IMR-90 (cell line): ENCODE data around the gene USP33. TPM values are rescaled to one million over a fixed set of nuclear protein-coding genes. Genes with fewer than 3 reads are reported as not detected.
"Not testable (repeated sequence)": the region's sequence is repeated elsewhere in the genome, so short reads cannot be mapped to it uniquely, and the experiment has no call there.

Experiments
- ATAC-seq: fragments of 200-7000 bp; cut with Tn5 transposase; 2 replicates; pipeline ENCODE4 v1.9.1; 2020; ENCODE audit warnings: low read depth, mild to moderate bottlenecking, moderate library complexity
- BruUV-seq: library from RNA; stranded (reverse); fragments of 400-500 nt; replicated peaks from 2 replicates; lab custom pipeline; 2021; lab: Mats Ljungman, UMichigan
- CTCF ChIA-PET: fragments of 300-600 bp; formaldehyde crosslinking; extraction: SDS; loops from one replicate; lab custom pipeline; 2021; ENCODE audit warnings: antibody characterized with exemption; lab: Yijun Ruan, JAX
- POLR2A ChIA-PET: fragments of 300-600 bp; sonication (Branson Sonifier 250); formaldehyde crosslinking; loops from one replicate; lab custom pipeline; 2022; ENCODE audit warnings: antibody characterized with exemption; ENCODE audit not compliant: unreplicated experiment; lab: Charles Lee
- DNase-seq: peaks from one replicate; pipeline ENCODE4 v3.0.0; 2013
- H2AFZ ChIP-seq: replicated peaks from 2 replicates; pipeline ENCODE3; 2013; ENCODE audit warnings: low read length, mild to moderate bottlenecking; ENCODE audit not compliant: poor library complexity
- H2AK5ac ChIP-seq: 2 replicates; pipeline ENCODE4 v1.6.1; 2013; ENCODE audit warnings: low read depth, low read length, inconsistent platforms
- H2AK9ac ChIP-seq: replicated peaks from 2 replicates; pipeline ENCODE3; 2013; ENCODE audit warnings: mild to moderate bottlenecking, low read depth, low read length, moderate library complexity; ENCODE audit not compliant: poor library complexity
- H2BK120ac ChIP-seq: 2 replicates; pipeline ENCODE4 v1.6.1; 2013; ENCODE audit warnings: low read depth, low read length, inconsistent platforms
- H2BK15ac ChIP-seq: 3 replicates; pipeline ENCODE4 v1.6.1; 2013; ENCODE audit warnings: low read depth, low read length, inconsistent platforms
- H2BK20ac ChIP-seq: 2 replicates; pipeline ENCODE4 v1.6.1; 2013; ENCODE audit warnings: low read depth, mild to moderate bottlenecking, inconsistent platforms, low read length, moderate library complexity
- H2BK5ac ChIP-seq: 2 replicates; pipeline ENCODE4 v1.6.1; 2013; ENCODE audit warnings: mild to moderate bottlenecking, low read depth, low read length, inconsistent platforms; ENCODE audit not compliant: poor library complexity, severe bottlenecking
- H3K14ac ChIP-seq: replicated peaks from 2 replicates; pipeline ENCODE4 v1.6.1; 2013; ENCODE audit warnings: low read depth, low read length, inconsistent platforms
- H3K18ac ChIP-seq: 2 replicates; pipeline ENCODE4 v1.6.1; 2013; ENCODE audit warnings: low read depth, low read length, control low read depth
- H3K23ac ChIP-seq: 2 replicates; pipeline ENCODE4 v1.6.1; 2013; ENCODE audit warnings: low read depth, low read length, inconsistent platforms
- H3K27ac ChIP-seq: 2 replicates; pipeline ENCODE4 v1.5.1; 2013; ENCODE audit warnings: mild to moderate bottlenecking, control low read depth, low read length; ENCODE audit not compliant: insufficient read depth
- H3K27me3 ChIP-seq: 2 replicates; pipeline ENCODE4 v1.6.1; 2013; ENCODE audit warnings: low read length; ENCODE audit not compliant: control insufficient read depth, insufficient read depth
- H3K36me3 ChIP-seq: 2 replicates; pipeline ENCODE4 v1.6.1; 2013; ENCODE audit warnings: low read length, mixed read lengths; ENCODE audit not compliant: control insufficient read depth, insufficient read depth
- H3K4ac ChIP-seq: 2 replicates; pipeline ENCODE4 v1.6.1; 2013; ENCODE audit warnings: low read depth, low read length, inconsistent platforms
- H3K4me1 ChIP-seq: 2 replicates; pipeline ENCODE4 v1.6.1; 2013; ENCODE audit warnings: low read length, mixed read lengths; ENCODE audit not compliant: control insufficient read depth, insufficient read depth
- H3K4me2 ChIP-seq: 2 replicates; pipeline ENCODE4 v1.6.1; 2013; ENCODE audit warnings: low read depth, mild to moderate bottlenecking, control low read depth, low read length, moderate library complexity
- H3K4me3 ChIP-seq: 2 replicates; pipeline ENCODE4 v1.5.1; 2013; ENCODE audit warnings: low read depth, mild to moderate bottlenecking, control low read depth, low read length, moderate library complexity; ENCODE audit not compliant: insufficient read depth
- H3K56ac ChIP-seq: 2 replicates; pipeline ENCODE4 v1.6.1; 2013; ENCODE audit warnings: low read length, inconsistent platforms; ENCODE audit not compliant: insufficient read depth; ENCODE audit errors: extremely low read depth
- H3K79me1 ChIP-seq, 2 experiments: 2 replicates each; pipeline ENCODE4 v1.6.1; 2013; ENCODE audit warnings: low read length in 2 of 2, inconsistent platforms in 1 of 2, low read depth in 1 of 2
- H3K9ac ChIP-seq: 2 replicates; pipeline ENCODE4 v1.6.1; 2013; ENCODE audit warnings: low read depth, low read length, control low read depth
- H3K9me1 ChIP-seq: 2 replicates; pipeline ENCODE4 v1.6.1; 2013; ENCODE audit warnings: low read length, inconsistent platforms; ENCODE audit not compliant: insufficient read depth
- H3K9me3 ChIP-seq: 2 replicates; pipeline ENCODE4 v1.6.1; 2013; ENCODE audit warnings: low read length; ENCODE audit not compliant: control insufficient read depth, insufficient read depth
- H4K20me1 ChIP-seq: 2 replicates; pipeline ENCODE4 v1.6.1; 2013; ENCODE audit warnings: low read length, inconsistent platforms; ENCODE audit not compliant: insufficient read depth
- H4K5ac ChIP-seq: 2 replicates; pipeline ENCODE4 v1.6.1; 2013; ENCODE audit warnings: mild to moderate bottlenecking, low read depth, low read length, control low read depth
- H4K8ac ChIP-seq, 2 experiments: 2 replicates each; pipeline ENCODE4 v1.6.1; 2013; ENCODE audit warnings: low read depth in 2 of 2, low read length in 2 of 2, control low read depth in 1 of 2, inconsistent platforms in 1 of 2
- H4K91ac ChIP-seq: 2 replicates; pipeline ENCODE4 v1.6.1; 2013; ENCODE audit warnings: low read depth, low read length, inconsistent platforms; ENCODE audit not compliant: insufficient read depth
- CHD1 ChIP-seq: IDR thresholded peaks from 2 replicates; pipeline ENCODE4 v1.6.1; 2012; ENCODE audit warnings: low read depth, low read length, improper control_type of control experiment
- WGBS, 2 experiments: methylation state at CpG; one replicate each; pipeline versions ENCODE4 v1.1.5 to v1.1.7; 2013; ENCODE audit warnings: missing lambda C conversion rate in 2 of 2; ENCODE audit not compliant: insufficient read length in 1 of 2; ENCODE audit errors: extremely low coverage in 2 of 2; 5-methylcytosine and 5-hydroxymethylcytosine counted together
- dilution Hi-C: fragments of 300-500 bp; cut with HindIII; formaldehyde crosslinking; loops from one replicate; pipeline ENCODE4 v1.14.3; 2018; ENCODE audit warnings: low sequenced_read_pairs; ENCODE audit not compliant: unreplicated experiment
- in situ Hi-C: fragments of 300-500 bp; cut with MboI; formaldehyde crosslinking; loops from 3 replicates; pipeline ENCODE4 v1.14.3; 2019; ENCODE audit warnings: low sequenced_read_pairs, inconsistent platforms, mixed read lengths
- intact Hi-C: fragments of 100-400 bp; cut with micrococcal nuclease; formaldehyde crosslinking; loops from 2 replicates; pipeline ENCODE4 v1.10.0; 2022
- polyA plus RNA-seq, 3 experiments: library from polyadenylated mRNA; depleted of rRNA; stranded (reverse); fragments of >200 nt; gene quantifications; 2 replicates each; pipeline ENCODE4 v1.2.3, GENCODE V29; 2012; ENCODE audit warnings: low replicate concordance in 1 of 3
- total RNA-seq: library from RNA; depleted of rRNA; stranded (reverse); fragments of >200 nt; gene quantifications from 2 replicates; pipeline ENCODE4 v1.2.3, GENCODE V29; 2012
- TF ChIP-seq, protein P1 (sequence below): fragments of 150-350 bp; IDR thresholded peaks from 2 replicates; pipeline ENCODE4 v1.6.1; 2017; ENCODE audit warnings: mild to moderate bottlenecking, antibody characterized with exemption, low read length, low read depth

Gene USP33
- total and polyA plus RNA-seq, 2 of the 4 experiments (the other 2 are of a cell fraction), result 33.7 to 64.5 TPM

DNA sequence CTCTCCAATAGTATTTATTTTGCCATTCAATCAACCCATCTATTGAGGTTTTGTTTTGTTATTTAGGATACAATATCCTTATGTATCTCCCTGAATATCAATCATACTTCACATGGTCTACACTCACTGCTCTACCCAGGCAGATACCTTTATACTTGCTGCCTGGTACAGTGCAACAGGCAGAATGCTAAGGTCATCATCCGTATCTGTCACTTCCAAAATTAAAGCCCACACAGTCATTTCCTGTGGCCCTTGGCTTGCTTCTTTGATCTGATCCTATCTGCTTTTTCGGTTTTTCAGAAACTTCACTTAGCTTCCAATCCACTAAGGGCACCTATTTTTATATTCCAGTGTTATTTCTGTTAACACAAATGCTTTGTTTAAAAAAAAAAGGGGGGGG lies 54.9 kb downstream of the USP33 start:
- H3K4me1 ChIP-seq, result no peaks in the 10 kb centered on the region

DNA sequence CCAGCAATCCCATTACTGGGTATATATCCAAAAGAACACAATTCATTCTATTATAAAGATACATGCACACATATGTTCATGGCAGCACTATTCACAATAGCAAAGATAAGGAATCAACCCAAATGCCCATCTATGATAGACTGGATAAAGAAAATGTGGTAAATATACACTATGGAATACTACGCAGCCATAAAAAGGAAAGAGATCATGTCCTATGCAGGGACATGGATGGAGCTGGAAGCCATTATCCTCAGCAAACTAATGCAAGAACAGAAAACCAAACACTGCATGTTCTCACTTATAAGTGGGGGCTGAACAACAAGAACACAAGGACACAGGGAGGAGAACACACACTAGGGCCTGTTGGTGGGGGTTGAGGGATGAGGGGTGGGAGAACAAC lies 60.0 kb downstream of the USP33 start:
- H3K56ac ChIP-seq, H2AK9ac ChIP-seq, ATAC-seq, H3K27ac ChIP-seq, H4K91ac ChIP-seq, H3K9me1 ChIP-seq, H3K4me3 ChIP-seq, H3K9ac ChIP-seq, H4K8ac ChIP-seq, H2BK20ac ChIP-seq, H2BK15ac ChIP-seq, POLR2A ChIA-PET, H3K27me3 ChIP-seq, H3K18ac ChIP-seq, DNase-seq, H3K79me1 ChIP-seq, H2BK120ac ChIP-seq, H3K4me1 ChIP-seq, dilution Hi-C loops, BruUV-seq, H3K23ac ChIP-seq, H4K20me1 ChIP-seq, in situ Hi-C loops, H2AFZ ChIP-seq, H3K4me2 ChIP-seq, H3K9me3 ChIP-seq, H4K5ac ChIP-seq, H3K14ac ChIP-seq, H3K4ac ChIP-seq, H2AK5ac ChIP-seq, intact Hi-C loops, H2BK5ac ChIP-seq: not testable (repeated sequence)
- WGBS, 2 experiments, result no CpG with 5 or more reads among the region's 1 CpG
- CTCF ChIA-PET, result interaction anchor here (0.5 kb wide), 1 partner anchor 922 kb away, joined by 3 read pairs; no protein-coding TSS in a partner anchor
- peaks cover 18% of the 10 kb centered on the region for H3K36me3 ChIP-seq

More for the DNA sequence above, 54.9 kb downstream of the USP33 start:
- Histone ChIP-seq H4K20me1 (no peaks in the 10 kb centered on the region), H3K4me2 (no peak overlapping the region), H3K14ac (no peak overlapping the region), H3K23ac (no peak overlapping the region), H3K56ac (no peak overlapping the region), H2BK20ac (no peak overlapping the region), H2BK120ac (no peak overlapping the region), H2BK5ac (no peak overlapping the region), H2AK9ac (no peak overlapping the region), H4K91ac (no peak overlapping the region), H3K79me1 (no peaks in the 10 kb centered on the region; a peak in 2 of 4 replicates), H3K27ac (no peak overlapping the region), H3K9ac (no peak overlapping the region), H4K8ac (no peak overlapping the region), H3K18ac (no peak overlapping the region), H2BK15ac (no peak overlapping the region), H4K5ac (no peak overlapping the region), H3K9me3 (no peaks in the 10 kb centered on the region), H3K27me3 (no peaks in the 10 kb centered on the region), H3K9me1 (no peaks in the 10 kb centered on the region; the same call in none of the 2 replicates), H3K36me3 (peaks cover 20% of the 10 kb centered on the region), H3K4ac (no peak overlapping the region), H2AFZ (no peak overlapping the region), H3K4me3 (no peak overlapping the region), H2AK5ac (no peak overlapping the region)
- TF ChIP-seq CHD1, result no peak
- TF ChIP-seq, protein P1, sequence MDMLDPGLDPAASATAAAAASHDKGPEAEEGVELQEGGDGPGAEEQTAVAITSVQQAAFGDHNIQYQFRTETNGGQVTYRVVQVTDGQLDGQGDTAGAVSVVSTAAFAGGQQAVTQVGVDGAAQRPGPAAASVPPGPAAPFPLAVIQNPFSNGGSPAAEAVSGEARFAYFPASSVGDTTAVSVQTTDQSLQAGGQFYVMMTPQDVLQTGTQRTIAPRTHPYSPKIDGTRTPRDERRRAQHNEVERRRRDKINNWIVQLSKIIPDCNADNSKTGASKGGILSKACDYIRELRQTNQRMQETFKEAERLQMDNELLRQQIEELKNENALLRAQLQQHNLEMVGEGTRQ, result no peak
- DNase-seq (no peak), ATAC-seq (no peak)
- ChIA-PET POLR2A (no interaction called here), CTCF (no interaction called here)
- no CpG with 5 or more reads among the region's 2 CpGs for WGBS, 2 experiments
- intact Hi-C loops, result no loop called here
- dilution Hi-C loops, result no loop called here
- in situ Hi-C loops, result no loop called here
- BruUV-seq, result no TSS peak
